Activated CD4-positive, alpha-beta T cell treated with anti-CD3 and anti-CD28 coated beads for 4 hours (primary cell): Measurements from ENCODE around the gene ARHGAP28.
"Not testable (repeated sequence)": the region's sequence is repeated elsewhere in the genome, so short reads cannot be mapped to it uniquely, and the experiment has no call there.

ENCODE experiments used
- DNase-seq, 2 donors: peaks; one replicate each; pipeline ENCODE4 v3.0.0-alpha.2; 2020

The ARHGAP28 gene

GRCh38 chr18:6938403-6938802 lies 208.9 kb downstream of the ARHGAP28 start:
- DNase-seq = not testable (repeated sequence)

- DNase-seq = no peak
Measured at GRCh38 chr18:6939972-6940371, 210.5 kb downstream of the ARHGAP28 start.

GRCh38 chr18:6940451-6940850 lies 210.9 kb downstream of the ARHGAP28 start:
- no peak for DNase-seq

GRCh38 chr18:6941996-6942395 lies 212.5 kb downstream of the ARHGAP28 start:
- no peak for DNase-seq

- DNase-seq = no peak
Measured at GRCh38 chr18:6942742-6943141, 213.2 kb downstream of the ARHGAP28 start.

GRCh38 chr18:6943143-6943542 lies 213.6 kb downstream of the ARHGAP28 start:
- no peak for DNase-seq

GRCh38 chr18:6947338-6948030 lies 218.0 kb downstream of the ARHGAP28 start:
- no peak for DNase-seq

GRCh38 chr18:6948281-6949055 lies 219.0 kb downstream of the ARHGAP28 start:
- DNase-seq = no peak

- no peak for DNase-seq
Measured at GRCh38 chr18:6949800-6950586, 220.5 kb downstream of the ARHGAP28 start.

GRCh38 chr18:6950641-6951040 lies 221.1 kb downstream of the ARHGAP28 start:
- DNase-seq = no peak

- no peak for DNase-seq
Measured at GRCh38 chr18:6951336-6952090, 222.0 kb downstream of the ARHGAP28 start.

- no peak for DNase-seq
Measured at GRCh38 chr18:6954501-6954900, 225.0 kb downstream of the ARHGAP28 start.

GRCh38 chr18:6955304-6955703 lies 225.8 kb downstream of the ARHGAP28 start:
- no peak for DNase-seq

GRCh38 chr18:6956495-6956894 lies 227.0 kb downstream of the ARHGAP28 start:
- no peak for DNase-seq

GRCh38 chr18:6956999-6957398 lies 227.5 kb downstream of the ARHGAP28 start:
- no peak for DNase-seq

GRCh38 chr18:6959110-6959509 lies 229.6 kb downstream of the ARHGAP28 start:
- DNase-seq = no peak

GRCh38 chr18:6960124-6960523 lies 230.6 kb downstream of the ARHGAP28 start:
- DNase-seq = no peak

- DNase-seq = no peak
Measured at GRCh38 chr18:6960656-6961055, 231.1 kb downstream of the ARHGAP28 start.

- DNase-seq = no peak
Measured at GRCh38 chr18:6961331-6961730, 231.8 kb downstream of the ARHGAP28 start.

- no peak for DNase-seq
Measured at GRCh38 chr18:6962571-6963451, 233.3 kb downstream of the ARHGAP28 start.

- no peak for DNase-seq
Measured at GRCh38 chr18:6963452-6964097, 234.1 kb downstream of the ARHGAP28 start.
